Type B pancreatic cell (in vitro differentiated cells): ENCODE results near the gene LRIG1. TPM values are rescaled to one million over a fixed set of nuclear protein-coding genes. Genes with fewer than 3 reads are reported as not detected.
A peak's percentile ranks its signal among the peaks of the same experiment; 100 is the strongest.

ENCODE experiments used
- DNase-seq: peaks from one replicate; pipeline ENCODE4 v3.0.0; 2021; ENCODE audit warnings: mixed read lengths; ENCODE audit not compliant: unreplicated experiment; ENCODE audit errors: extremely low spot score
- H3K27ac Mint-ChIP-seq: 2 replicates; pipeline ENCODE4 v1.8.0; 2021; ENCODE audit warnings: mild to moderate bottlenecking, mixed read lengths
- H3K27me3 Mint-ChIP-seq: 2 replicates; pipeline ENCODE4 v1.8.0; 2021; ENCODE audit warnings: mixed read lengths
- H3K36me3 Mint-ChIP-seq: 2 replicates; pipeline ENCODE4 v1.8.0; 2021; ENCODE audit warnings: mixed read lengths
- H3K4me1 Mint-ChIP-seq: one replicate; pipeline ENCODE4 v1.8.0; 2021; ENCODE audit warnings: mixed read lengths; ENCODE audit not compliant: unreplicated experiment
- H3K4me3 Mint-ChIP-seq: 2 replicates; pipeline ENCODE4 v1.8.0; 2021; ENCODE audit warnings: mild to moderate bottlenecking, mixed read lengths
- H3K9me3 Mint-ChIP-seq: 2 replicates; pipeline ENCODE4 v1.8.0; 2021; ENCODE audit warnings: mixed read lengths
- total RNA-seq: library from RNA; stranded (reverse); gene quantifications from 2 replicates; pipeline ENCODE4 v1.2.1, GENCODE V29; 2021; ENCODE audit warnings: low replicate concordance
- TF ChIP-seq, protein P1 (sequence below): fragments of 200-600 bp; sonication (generic); conservative IDR thresholded peaks from 2 replicates; pipeline ENCODE4 v1.5.0; 2021; ENCODE audit warnings: antibody characterized with exemption, mild to moderate bottlenecking

LRIG1 gene
- total RNA-seq, 1 donor from 2014 or later = 28.9 TPM

GRCh38 chr3:66477856-66478255 is 23.0 kb downstream of the LRIG1 start:
- no peaks in the 10 kb centered on the region for H3K36me3 Mint-ChIP-seq
- no peak for DNase-seq
- H3K4me3 Mint-ChIP-seq = no peak overlapping the region
- TF ChIP-seq, protein P1, sequence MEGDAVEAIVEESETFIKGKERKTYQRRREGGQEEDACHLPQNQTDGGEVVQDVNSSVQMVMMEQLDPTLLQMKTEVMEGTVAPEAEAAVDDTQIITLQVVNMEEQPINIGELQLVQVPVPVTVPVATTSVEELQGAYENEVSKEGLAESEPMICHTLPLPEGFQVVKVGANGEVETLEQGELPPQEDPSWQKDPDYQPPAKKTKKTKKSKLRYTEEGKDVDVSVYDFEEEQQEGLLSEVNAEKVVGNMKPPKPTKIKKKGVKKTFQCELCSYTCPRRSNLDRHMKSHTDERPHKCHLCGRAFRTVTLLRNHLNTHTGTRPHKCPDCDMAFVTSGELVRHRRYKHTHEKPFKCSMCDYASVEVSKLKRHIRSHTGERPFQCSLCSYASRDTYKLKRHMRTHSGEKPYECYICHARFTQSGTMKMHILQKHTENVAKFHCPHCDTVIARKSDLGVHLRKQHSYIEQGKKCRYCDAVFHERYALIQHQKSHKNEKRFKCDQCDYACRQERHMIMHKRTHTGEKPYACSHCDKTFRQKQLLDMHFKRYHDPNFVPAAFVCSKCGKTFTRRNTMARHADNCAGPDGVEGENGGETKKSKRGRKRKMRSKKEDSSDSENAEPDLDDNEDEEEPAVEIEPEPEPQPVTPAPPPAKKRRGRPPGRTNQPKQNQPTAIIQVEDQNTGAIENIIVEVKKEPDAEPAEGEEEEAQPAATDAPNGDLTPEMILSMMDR = no peak
- no peak overlapping the region for H3K27ac Mint-ChIP-seq
- peaks cover under 1% of the 10 kb centered on the region for H3K27me3 Mint-ChIP-seq
- H3K4me1 Mint-ChIP-seq = peaks cover 40% of the 10 kb centered on the region
- H3K9me3 Mint-ChIP-seq = no peaks in the 10 kb centered on the region

- Mint-ChIP-seq H3K4me1 (peaks cover 41% of the 10 kb centered on the region), H3K4me3 (no peak overlapping the region), H3K27ac (no peak overlapping the region), H3K27me3 (no peaks in the 10 kb centered on the region), H3K9me3 (no peaks in the 10 kb centered on the region), H3K36me3 (no peaks in the 10 kb centered on the region)
- TF ChIP-seq, protein P1 = no peak
- no peak for DNase-seq
Observed at GRCh38 chr3:66476852-66477381, 23.9 kb downstream of the LRIG1 start.

- H3K4me1 Mint-ChIP-seq = peaks cover 34% of the 10 kb centered on the region
- no peaks in the 10 kb centered on the region for H3K27me3 Mint-ChIP-seq
- H3K27ac Mint-ChIP-seq = no peak overlapping the region
- no peak for DNase-seq
- TF ChIP-seq, protein P1 = no peak
- no peak overlapping the region for H3K4me3 Mint-ChIP-seq
- no peaks in the 10 kb centered on the region for H3K9me3 Mint-ChIP-seq
- H3K36me3 Mint-ChIP-seq = no peaks in the 10 kb centered on the region
Observed at GRCh38 chr3:66475386-66476020, 25.3 kb downstream of the LRIG1 start.

DNA sequence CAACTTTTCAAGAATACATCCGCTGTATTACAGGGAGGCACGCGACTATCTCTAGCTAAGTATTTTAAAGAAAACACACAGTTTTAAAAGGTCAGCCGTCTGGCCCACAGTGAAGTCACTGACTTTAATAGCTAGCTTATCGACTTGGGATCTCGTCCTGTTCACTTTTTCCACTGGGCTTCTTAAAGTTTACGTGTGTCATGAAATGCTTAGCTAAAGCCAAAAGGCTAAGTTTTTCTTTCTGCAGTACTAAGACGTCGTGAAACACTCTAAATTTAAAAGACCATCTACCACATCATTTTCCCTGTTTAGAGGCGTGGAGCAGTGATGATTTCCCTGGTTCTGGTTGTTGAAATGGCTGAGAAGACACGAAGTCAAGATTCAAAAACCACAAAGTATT is 27.1 kb downstream of the LRIG1 start:
- H3K27ac Mint-ChIP-seq = peak overlapping the region; percentile 3
- H3K36me3 Mint-ChIP-seq = no peaks in the 10 kb centered on the region
- no peak for DNase-seq
- TF ChIP-seq, protein P1 = no peak
- peaks cover 34% of the 10 kb centered on the region for H3K4me1 Mint-ChIP-seq
- H3K9me3 Mint-ChIP-seq = peaks cover 5% of the 10 kb centered on the region
- H3K27me3 Mint-ChIP-seq = peaks cover 3% of the 10 kb centered on the region
- peak overlapping the region; percentile 21 for H3K4me3 Mint-ChIP-seq

- no peak for DNase-seq
- TF ChIP-seq, protein P1 = no peak
- Mint-ChIP-seq H3K4me3 (no peak overlapping the region), H3K27ac (no peak overlapping the region), H3K36me3 (no peaks in the 10 kb centered on the region), H3K9me3 (peaks cover 5% of the 10 kb centered on the region), H3K27me3 (peaks cover 3% of the 10 kb centered on the region), H3K4me1 (peaks cover 36% of the 10 kb centered on the region)
Observed at GRCh38 chr3:66473181-66473580, 27.6 kb downstream of the LRIG1 start.
